ENCODE measurements around the gene FAM210A. TPM values are rescaled to one million over a fixed set of nuclear protein-coding genes. Genes with fewer than 3 reads are reported as not detected.

The FAM210A gene
- total RNA-seq, 1 experiment from 2014 or later, result 26.2 TPM

DNA sequence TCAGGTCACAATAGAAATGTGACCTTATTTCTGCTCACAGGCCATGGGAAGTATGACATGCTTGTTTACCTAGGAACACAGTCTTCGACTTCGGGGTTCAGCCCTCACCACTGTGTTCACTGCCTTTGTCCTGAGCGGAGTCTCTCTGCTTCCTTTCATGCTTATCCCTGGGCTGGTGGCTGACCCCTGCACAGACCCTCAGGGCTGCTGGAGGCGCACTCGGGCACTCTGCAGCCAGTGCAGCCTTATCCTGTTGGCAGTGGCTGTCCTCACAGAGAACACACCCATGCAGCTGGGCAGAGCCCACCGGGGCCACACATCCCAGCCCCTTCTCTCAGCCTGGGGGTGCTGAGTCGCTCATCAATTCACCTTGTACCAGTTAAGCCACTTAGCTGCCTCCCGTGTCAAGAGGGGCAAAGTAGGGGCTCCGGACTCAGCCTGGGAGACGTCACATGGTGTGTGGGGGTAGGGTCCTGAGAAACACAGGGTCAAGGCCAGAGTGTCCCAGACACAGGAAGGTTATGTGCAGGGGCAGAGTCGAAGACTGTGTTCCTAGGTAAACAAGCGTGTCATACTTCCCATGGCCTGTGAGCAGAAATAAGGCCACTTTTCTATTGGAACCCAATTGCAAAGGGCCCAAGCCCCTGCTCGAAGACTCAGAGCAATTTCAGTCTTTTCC, 107.5 kb downstream of the FAM210A start (continued):
- TF ChIP-seq, protein P1, sequence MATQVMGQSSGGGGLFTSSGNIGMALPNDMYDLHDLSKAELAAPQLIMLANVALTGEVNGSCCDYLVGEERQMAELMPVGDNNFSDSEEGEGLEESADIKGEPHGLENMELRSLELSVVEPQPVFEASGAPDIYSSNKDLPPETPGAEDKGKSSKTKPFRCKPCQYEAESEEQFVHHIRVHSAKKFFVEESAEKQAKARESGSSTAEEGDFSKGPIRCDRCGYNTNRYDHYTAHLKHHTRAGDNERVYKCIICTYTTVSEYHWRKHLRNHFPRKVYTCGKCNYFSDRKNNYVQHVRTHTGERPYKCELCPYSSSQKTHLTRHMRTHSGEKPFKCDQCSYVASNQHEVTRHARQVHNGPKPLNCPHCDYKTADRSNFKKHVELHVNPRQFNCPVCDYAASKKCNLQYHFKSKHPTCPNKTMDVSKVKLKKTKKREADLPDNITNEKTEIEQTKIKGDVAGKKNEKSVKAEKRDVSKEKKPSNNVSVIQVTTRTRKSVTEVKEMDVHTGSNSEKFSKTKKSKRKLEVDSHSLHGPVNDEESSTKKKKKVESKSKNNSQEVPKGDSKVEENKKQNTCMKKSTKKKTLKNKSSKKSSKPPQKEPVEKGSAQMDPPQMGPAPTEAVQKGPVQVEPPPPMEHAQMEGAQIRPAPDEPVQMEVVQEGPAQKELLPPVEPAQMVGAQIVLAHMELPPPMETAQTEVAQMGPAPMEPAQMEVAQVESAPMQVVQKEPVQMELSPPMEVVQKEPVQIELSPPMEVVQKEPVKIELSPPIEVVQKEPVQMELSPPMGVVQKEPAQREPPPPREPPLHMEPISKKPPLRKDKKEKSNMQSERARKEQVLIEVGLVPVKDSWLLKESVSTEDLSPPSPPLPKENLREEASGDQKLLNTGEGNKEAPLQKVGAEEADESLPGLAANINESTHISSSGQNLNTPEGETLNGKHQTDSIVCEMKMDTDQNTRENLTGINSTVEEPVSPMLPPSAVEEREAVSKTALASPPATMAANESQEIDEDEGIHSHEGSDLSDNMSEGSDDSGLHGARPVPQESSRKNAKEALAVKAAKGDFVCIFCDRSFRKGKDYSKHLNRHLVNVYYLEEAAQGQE (IDR thresholded peaks at IDR 0.05; ENCODE audit: low read depth), result no peak
- no peak for TF ChIP-seq YY1 (IDR thresholded peaks at IDR 0.05; ENCODE audit: extremely low read depth, insufficient replicate concordance, low read depth, low read length)
- TF ChIP-seq ELF1 (IDR thresholded peaks at IDR 0.05; ENCODE audit: borderline replicate concordance, low read depth), result no peak
- no peak for TF ChIP-seq EZH2phosphoT487 (IDR thresholded peaks at IDR 0.05; ENCODE audit: borderline replicate concordance)
- TF ChIP-seq EZH2 (IDR thresholded peaks at IDR 0.05), result no peak
- no peak for TF ChIP-seq POLR2A (IDR thresholded peaks at IDR 0.05; ENCODE audit: borderline replicate concordance, extremely low read depth, insufficient read depth, insufficient read length)

DNA sequence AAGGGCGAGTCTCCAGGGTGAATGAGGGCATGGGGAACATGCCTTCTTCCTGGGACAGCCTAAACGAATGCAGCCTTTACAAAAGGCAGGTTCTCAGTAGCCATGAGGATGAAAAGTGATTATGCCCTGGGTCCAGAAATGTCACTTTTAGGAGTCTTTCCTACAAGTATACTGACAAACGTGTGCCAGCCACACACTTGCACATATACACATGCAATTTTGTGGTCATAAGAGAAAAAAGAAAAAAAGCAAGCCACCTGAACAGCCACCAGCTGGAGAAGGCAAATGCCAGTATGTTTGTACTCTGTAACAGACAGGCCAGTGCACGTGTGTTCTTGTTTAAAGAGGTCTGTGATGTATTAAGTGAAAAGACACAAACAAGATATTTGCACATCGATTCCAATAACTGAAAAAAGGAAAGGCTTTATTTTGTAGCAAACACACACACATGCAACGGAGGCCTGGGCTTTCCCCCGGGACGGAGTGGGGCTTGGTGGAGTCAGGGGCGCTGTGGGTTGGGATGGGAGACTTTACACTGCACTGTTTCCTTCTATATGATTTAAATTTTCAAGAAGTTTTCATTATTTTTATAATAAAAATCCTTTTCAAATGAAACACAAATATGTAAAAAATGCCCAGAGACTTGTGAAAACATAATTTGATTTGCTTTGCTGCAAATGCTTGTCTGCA, 108.4 kb downstream of the FAM210A start:
- Histone ChIP-seq H2AFZ (ENCODE audit: low read depth, low read length, poor library complexity, severe bottlenecking) (no peak overlapping the region), H3K27ac (ENCODE audit: low read depth, low read length) (no peak overlapping the region), H4K20me1 (ENCODE audit: insufficient read depth) (no peaks in the 10 kb centered on the region), H3K4me2 (ENCODE audit: low read length) (no peak overlapping the region), H3K9me3 (ENCODE audit: control insufficient read depth in 1 of 2, insufficient read depth in 1 of 2, low read depth in 1 of 2, low read length in 2 of 2) (no peaks in the 10 kb centered on the region), H3K36me3 (ENCODE audit: control insufficient read depth in 1 of 2, insufficient read depth in 2 of 2, low read length in 2 of 2) (no peaks in the 10 kb centered on the region), H3K9me2 (ENCODE audit: insufficient read depth) (no peaks in the 10 kb centered on the region), H3K4me3 (replicated peaks in 1 of 2; ENCODE audit: low read depth in 1 of 2, low read length in 2 of 2) (no peak overlapping the region), H3K79me2 (ENCODE audit: insufficient read depth, low read length) (no peaks in the 10 kb centered on the region), H3K9ac (ENCODE audit: low read length) (no peak overlapping the region), H3K27me3 (ENCODE audit: insufficient read depth, low read length) (peaks cover 7% of the 10 kb centered on the region; the same call in 1 of the 2 replicates), H3K4me1 (ENCODE audit: control insufficient read depth in 1 of 2, insufficient read depth in 2 of 2, low read length in 2 of 2) (peaks cover 0 to 4% of the 10 kb centered on the region in 2 experiments; a peak in 1 of 4 replicates)
- intact Hi-C loops (cut with micrococcal nuclease), result no loop called here
- ChIA-PET RAD21 (ENCODE audit: low non-redundant PET in 1 of 2, low total read pairs in 2 of 2, uncharacterized antibody in 2 of 2, unreplicated experiment in 2 of 2) (no interaction called here), POLR2A (no interaction called here), CTCF (no interaction called here)
- no TSS peak for BruUV-seq (replicated peaks)
- DNase-seq (ENCODE audit: low read depth, low spot score) (no peak), ATAC-seq (no peak)
- TF ChIP-seq SIN3A (IDR thresholded peaks at IDR 0.05; ENCODE audit: low read depth), result no peak

All from HCT116 (cell line).